Fibroblast of skin of right biceps (primary cell): ENCODE results near the gene VSIG1.

ENCODE experiments used
- DNase-seq: peaks from one replicate; pipeline ENCODE4 v3.0.0-alpha.2; 2013

The VSIG1 gene

DNA sequence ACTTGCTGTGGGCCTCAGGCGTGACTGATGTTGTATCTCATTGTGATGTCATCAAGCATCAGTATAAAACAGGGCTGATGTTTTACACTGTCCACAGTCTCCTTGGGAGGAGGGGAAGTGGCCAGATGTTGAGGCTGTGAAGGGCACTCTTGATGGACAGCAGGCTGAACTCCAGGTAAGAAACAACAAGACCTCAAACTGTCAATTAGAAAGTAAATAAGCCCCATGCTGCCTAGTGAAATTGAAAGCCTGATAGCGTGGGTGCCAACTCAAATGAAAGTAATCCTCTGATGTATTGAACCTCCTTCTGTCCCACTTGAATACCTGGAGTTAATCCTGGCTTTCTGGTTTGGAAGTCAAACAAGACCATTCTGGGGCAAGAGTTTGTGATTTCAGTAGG is 19.7 kb downstream of the VSIG1 start:
- no peak for DNase-seq

DNA sequence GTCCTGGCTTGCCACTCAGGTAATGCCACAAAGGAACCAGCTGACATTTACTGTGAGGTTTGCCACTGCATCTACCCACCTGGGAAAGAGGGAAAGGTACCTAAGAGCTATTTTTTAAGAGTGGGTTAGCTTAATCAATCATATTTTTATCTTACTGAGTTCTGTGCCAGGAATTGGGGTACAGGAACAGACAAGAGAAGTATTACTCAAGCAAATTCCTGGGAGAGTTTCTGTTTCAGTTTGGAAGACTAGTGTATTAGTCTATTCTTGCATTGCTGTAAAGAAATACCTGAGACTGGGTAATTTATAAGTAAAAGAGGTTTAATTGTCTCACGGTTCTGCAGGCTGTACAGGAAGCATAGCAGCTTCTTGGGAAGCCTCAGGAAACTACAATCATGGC is 23.3 kb downstream of the VSIG1 start:
- no peak for DNase-seq

DNA sequence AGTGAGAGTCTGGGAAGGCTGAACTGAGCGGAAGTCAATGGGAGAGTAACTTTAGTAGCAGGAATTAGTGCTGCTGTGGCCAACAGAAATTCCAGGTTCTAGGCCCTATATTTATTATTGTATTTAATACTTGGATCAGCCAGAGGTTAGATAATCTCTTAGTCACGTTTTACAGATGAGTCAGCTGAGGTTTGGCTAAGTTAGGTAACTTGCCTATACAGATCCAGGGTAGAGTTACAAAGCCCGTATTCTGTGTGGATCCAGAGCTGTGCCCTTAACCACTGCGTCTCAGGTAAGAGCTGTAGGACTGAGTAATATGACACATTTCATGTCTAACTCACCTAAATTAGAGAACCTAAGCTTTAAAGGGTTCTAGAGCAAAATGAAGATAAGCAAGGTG is 26.0 kb downstream of the VSIG1 start:
- peak; percentile 52 for DNase-seq

DNA sequence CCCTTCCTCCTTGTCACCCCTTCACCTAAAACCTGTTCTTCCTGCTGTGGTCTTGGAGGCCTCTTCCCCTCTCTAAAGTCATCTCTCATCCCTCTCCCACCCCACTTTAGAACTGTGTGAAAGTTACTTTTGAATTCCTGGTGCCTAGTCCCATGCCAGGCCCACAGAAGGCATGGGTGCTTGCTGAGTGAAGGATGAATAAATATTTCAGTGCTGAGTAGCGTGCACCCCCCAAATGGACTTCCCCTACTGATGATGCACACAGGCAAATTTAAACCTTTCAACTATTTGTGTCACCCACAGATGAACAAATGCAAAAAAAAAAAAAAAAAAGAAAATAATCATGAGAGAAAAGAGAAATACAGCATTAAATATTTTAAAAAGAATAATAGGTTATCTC is 26.7 kb downstream of the VSIG1 start:
- no peak for DNase-seq

DNA sequence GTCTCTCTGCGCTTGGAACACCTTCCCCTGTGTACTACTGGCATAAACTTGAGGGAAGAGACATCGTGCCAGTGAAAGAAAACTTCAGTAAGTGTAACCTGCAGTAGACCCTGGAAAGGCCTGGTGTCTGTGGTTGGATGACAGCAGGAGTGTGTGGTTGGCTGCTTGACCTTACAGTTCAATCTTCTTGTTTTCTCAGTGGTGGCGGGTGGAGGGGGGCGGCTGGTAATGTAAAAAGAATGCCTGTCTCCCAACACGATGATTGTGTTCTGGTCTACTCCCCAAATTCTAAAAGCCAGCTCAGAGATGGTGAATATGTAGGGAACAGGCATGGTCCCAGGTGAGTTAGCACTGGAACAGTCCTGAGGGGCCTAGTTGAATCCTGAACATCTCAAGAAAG is 27.9 kb downstream of the VSIG1 start:
- DNase-seq: peak; percentile 17

DNA sequence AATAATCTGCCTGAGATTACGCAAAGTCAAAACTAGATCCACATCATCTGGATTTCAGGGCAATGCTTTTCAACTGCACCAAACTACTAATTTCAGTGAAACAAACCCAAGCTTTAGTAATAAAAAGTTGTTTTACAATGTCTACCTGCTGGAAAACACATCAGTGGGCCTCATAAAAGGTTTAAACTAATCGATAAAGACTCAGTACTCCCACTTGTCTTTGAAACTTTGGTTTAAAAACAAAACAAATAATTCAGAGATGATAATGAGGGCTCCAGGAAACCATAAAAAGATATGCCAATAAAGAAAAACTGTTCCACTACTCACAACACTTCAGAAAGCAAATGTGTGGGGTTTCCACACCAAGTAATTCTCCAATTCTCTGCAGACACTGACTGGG is 36.2 kb downstream of the VSIG1 start:
- DNase-seq: no peak

DNA sequence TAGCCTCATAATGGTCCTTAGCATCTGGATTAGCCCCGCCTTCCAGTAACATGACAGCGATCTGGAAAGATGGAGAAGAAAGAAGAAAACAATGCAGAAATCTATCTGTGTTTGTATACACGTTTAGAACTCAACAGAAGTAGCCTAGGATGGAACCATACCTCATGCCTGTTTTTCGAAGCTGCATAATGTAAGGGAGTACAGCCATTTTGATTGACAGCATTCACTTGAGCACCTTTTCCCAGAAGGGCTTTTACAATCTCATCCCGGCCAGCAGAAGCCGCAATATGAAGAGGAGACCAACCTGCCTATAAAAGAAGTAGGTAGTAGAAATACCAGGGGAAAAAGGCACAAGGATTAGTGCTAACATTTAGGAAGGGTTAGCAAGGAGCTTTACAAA is 42.9 kb downstream of the VSIG1 start:
- no peak for DNase-seq

DNA sequence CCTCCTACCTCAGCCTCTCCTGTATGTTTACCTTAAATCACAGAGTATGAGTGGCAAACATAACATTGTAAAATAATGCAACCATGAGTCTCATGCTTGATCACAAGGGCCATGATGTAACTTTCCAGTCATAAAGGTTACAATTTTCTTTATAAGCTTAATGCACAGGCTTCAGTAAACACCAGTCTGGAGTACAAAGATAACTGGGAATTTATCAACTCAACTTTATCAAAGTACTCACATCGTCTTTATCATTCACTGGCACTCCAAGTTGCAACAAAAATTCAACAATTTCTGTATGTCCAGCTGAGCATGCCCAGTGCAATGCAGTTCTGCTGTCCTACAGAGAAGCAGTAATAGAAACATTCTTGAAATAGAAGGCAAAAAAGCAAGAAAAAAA is 43.6 kb downstream of the VSIG1 start:
- no peak for DNase-seq

DNA sequence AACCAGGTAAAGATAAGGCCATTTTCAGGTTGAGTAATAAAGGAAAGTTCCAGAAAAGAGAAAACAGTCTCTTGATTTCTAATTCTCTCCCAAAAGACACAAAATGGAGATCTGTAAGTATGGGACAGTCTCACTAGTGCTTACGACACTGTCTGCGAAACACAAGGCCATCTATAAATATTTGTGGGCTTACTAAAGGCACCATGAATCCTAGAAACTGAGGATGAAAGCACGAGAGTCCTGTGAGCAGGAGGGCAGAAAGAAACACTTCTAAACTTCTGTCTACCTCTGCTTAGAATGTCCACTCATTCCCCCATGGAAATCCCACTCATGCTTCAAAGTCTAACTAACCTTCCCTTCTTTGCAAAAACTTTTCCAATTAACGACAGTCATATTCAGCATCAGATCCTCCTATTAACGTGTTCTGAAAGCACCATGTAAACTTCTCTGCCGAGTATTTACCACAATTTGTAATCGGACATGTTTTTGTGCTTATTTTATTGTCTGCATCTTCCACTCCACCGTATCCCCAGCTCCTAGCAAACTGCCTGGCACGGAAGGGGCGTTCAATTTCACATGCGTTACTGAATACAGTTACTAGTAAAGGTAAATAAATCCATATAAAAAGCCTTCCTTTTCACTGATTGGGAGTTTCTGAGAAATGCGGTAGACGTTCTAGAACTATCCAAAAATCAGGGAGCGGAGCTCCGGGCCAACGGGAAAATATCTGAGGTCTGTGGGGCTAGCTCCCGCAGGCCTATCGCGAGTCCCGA is 45.8 kb downstream of the VSIG1 start:
- DNase-seq: peak; percentile 50

DNA sequence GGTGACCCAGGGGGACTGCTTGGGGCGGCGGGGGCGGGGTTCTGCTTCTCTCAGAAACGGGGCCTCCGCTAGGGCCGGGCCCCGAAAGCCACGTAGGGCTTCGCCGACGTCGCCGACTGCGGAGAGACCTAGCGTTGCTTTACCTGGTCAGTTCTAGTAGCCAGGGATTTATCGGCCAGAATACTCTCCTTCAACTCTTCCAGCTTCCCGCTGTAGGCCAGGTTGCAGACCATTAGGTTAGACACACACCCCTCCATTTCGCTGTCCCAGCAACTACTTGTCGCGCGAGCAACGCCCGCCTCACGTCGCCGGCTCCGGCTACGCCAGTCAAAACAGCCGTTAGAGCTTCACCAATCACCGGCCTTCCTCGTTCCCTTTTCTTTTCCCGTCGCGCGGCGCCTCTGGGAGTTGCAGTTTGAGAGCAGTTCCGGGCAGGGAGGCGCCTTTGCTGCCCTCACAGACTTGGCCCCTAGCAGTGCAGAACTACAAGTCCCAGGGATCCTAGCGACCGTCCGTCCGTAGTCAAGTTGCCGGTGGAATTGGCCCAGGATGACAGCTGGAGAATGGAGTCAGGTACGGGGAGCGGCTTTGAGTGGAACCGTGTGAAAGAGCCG is 46.5 kb downstream of the VSIG1 start, which contains the start of the genes ATG4A and PSMD10:
TSS of gene ATG4A (plus strand) at position 515 of the 614 bp plus-strand sequence. CDS start at position 564, 49 bp downstream.
TSS of gene PSMD10 (minus strand) at position 279 of the 614 bp plus-strand sequence. CDS start at position 257, 22 bp downstream.
- peak; percentile 95 for DNase-seq

DNA sequence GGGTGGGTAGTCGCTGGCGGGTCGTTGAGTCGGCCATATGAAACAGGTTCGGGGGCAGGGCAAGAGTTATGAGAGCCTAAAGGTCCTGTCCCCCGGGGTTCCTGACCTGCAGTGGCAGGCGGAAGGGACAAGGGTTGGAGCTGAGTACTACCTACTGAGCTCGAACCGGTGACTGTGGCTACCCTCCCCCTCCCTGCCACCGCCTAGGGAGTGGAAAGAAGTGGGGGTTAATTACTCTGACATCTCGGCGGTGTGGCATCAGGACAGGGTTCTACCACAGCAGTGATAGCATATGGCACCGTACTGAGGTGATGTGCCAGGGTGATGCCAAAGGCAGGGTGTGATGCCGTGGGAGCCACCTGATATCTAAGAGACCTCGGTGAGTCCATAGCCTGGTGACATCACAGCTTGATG is 47.0 kb downstream of the VSIG1 start:
- no peak for DNase-seq

DNA sequence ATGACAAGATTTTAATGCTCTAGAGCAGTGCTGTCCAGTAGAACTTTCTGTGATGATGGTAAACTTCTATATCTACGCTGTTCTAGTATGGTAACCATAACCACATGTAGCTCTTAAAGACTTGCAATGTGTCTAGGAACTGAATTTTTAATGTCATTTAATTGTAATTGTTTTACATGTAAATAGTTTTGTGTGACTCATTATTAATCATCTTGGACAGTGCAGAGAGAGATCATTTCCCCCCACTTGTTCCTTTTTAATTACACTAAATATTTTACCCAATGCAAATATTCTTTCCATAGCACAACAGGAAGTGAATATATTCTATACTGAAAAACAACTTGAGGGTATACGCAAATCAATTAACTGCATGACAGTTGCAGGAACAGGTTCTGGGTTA is 52.5 kb downstream of the VSIG1 start:
- peak; percentile 18 for DNase-seq

DNA sequence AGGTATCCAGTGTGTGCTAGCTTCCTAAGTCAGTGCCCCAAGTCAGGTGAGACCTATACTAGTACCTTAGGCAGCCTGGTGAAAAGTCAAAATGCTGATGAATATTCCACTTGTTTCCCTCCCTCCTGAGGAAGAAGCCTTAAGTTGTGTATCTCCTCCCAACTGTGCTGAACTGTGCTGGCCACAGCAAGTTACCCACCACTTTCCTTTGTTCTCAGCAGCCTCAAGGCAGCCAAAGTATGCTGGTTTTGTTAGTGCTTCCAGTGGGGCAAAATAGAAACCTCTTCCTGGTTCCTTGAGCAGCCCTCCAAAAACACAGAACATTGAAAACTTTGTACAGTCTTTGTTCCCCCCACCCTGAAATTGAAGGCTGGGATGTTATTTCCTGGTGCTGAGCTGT is 60.6 kb downstream of the VSIG1 start:
- DNase-seq: no peak

DNA sequence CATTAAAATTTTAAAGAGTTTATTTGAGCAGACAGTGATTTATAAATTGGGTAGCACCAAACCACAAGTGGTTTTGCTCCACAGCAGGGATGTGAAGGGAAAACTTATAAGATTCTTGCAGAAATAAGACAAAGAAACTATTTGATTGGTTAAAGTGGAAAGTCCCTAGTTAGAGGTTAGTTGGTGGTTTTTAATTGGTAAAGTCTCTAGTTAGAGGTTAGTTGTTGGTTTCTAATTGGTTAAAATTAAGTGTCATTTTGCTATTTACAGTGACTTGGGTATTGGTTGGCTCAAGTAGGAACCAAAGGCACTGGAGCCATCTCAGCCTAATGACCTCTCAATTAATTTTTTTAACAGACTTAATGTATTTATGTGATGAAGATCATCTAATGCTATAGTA is 69.7 kb downstream of the VSIG1 start:
- no peak for DNase-seq

DNA sequence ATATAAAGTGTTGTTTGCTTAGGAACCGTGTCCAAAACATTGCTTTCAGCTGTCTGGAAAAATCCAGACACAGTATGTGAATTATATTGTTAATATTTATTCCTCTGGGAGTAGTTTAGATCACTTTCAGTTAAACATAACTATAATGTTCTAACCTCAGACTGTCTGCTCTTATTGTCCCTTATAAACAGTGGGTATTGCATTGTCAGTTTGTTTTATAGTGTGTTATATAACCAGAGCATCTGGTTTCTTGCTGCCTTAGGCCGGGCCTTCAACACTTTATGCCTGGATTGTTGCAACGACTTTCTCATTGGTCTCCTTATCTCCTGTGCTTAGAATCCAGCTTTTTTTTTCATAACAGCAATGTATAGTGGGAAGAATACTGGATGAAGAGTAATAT is 73.1 kb downstream of the VSIG1 start:
- no peak for DNase-seq

DNA sequence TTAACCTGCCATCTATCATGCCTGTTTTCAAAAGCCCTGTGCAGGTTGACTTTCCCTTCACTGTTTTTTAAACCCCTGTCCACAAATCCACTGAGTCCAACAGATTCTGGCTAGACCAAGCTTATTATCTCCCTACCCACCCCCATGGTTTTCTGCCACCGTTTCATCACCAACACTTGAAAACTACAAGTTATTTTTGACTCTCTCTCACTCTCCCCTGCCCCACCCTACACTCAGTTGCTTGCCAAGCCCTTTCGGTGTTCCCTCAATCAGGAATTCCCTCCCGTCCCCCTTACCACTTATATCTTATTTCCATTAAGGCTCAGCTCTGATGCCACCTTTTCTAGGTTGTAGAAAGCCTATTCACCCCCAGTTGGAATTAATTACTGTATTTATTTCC is 76.4 kb downstream of the VSIG1 start:
- DNase-seq: no peak

DNA sequence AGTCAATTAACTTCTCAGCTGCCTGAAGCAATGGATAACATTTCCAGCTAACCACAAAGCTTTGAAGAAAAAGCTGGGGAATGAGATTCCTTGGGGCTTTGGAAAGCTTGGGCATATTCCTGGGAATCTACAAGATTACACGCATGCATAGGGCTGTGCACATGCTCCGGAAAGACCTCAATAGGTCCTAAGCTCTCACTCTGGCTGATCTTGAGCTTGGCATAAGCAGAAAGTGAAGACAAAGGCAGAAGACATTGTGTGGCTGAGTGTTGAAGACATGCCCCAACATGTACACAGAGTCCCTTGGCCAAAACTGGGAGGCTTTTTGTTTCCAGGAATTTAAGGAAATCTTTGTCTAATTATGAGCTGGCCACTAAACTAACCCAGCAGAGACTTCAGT is 77.9 kb downstream of the VSIG1 start:
- DNase-seq: peak; percentile 38

DNA sequence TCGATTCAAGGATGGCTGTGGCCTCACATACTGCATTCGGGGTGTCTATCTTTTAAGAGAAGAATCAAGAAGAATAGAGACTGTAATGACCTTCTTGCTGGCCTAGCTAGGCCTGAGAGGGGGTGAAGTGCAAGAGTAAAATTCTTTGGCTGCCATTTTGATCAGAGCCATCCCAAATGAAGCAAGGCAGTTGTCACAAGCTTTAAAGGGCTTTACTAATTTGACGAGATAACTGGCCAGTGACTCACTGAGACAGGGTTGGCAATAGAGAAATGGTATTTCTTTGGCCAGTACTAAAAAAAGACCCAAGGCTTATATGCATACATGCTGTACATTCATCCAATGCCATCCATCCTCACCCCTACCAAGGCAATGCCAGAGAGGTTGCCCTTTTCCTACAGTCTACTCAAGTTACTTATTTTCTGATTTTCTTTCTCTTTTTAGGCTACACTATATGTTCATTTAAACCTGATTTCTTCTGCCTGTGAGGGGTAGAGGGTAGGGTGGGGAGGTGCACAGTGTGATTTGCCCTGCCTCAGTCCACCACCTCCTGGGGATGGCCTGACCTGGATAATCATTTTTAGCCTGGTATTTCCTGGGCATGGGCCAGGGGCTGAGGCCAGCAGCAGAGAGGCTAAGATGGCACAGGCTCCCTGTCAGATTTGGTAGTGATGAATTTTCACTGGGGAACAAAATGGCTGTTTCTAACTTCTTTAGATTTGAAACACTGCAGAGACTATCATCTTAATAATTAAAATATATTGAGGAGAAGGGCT is 78.9 kb downstream of the VSIG1 start:
- no peak for DNase-seq

DNA sequence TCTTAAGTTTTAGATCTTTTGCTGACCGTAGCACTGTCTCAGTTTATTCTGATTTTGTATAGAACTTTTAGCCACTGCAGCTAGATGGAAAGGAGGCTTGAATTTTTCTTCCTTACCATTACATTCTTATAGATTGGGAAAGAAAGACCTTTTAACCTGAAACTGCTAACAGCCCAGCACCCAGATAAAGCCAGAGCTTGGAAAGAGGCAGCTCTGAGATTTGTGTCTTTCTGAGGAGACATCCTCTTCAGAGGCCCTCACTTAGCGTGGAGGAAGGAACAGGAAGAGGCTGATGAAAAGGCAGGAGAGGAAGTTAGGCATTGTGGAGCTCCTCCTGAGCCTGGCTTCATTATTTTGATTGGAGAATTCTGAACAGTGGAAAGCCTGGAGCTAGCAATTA is 81.8 kb downstream of the VSIG1 start:
- no peak for DNase-seq

DNA sequence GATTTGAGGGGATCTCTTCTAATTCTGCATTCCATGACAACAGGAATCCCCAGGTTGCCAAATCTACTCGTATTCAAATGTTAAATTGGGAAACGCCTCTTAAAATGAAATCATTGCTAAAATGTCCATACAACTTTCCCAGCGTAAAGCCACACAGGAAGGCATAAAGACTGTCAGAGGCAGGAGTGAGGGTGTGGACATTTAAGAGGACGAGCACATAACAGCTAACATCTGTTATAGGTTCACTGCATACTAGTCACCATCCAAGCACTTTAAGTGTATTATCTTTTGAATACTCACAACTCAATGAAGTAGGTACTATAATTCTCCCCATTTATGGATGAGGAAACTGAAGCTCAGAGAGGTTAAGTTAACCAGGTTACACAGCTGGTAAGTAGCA is 82.3 kb downstream of the VSIG1 start:
- no peak for DNase-seq
